GM12801 (cell line): ENCODE measurements around the gene ANK2.

ENCODE experiments used
- CTCF ChIP-seq: IDR thresholded peaks from one replicate; pipeline ENCODE4 v1.5.1; 2011; ENCODE audit warnings: control low read depth; ENCODE audit not compliant: insufficient read length; ENCODE audit errors: extremely low read depth

The ANK2 gene

GRCh38 chr4:113209153-113209552, 159.7 kb downstream of the ANK2 start:
- TF ChIP-seq CTCF, result no peak

- no peak for TF ChIP-seq CTCF
Observed at GRCh38 chr4:113209652-113210320, 160.3 kb downstream of the ANK2 start.

- TF ChIP-seq CTCF, result no peak
Observed at GRCh38 chr4:113212613-113213012, 163.2 kb downstream of the ANK2 start.

- no peak for TF ChIP-seq CTCF
Observed at GRCh38 chr4:113221990-113222389, 172.5 kb downstream of the ANK2 start.

GRCh38 chr4:113222471-113222870, 173.0 kb downstream of the ANK2 start:
- TF ChIP-seq CTCF, result no peak

- no peak for TF ChIP-seq CTCF
Observed at GRCh38 chr4:113223001-113223400, 173.5 kb downstream of the ANK2 start.

- TF ChIP-seq CTCF, result no peak
Observed at GRCh38 chr4:113232194-113232593, 182.7 kb downstream of the ANK2 start.
